Suppressor macrophage (primary cell): Measurements from ENCODE around the gene DCST1.

Source experiments
- DNase-seq, 4 experiments: peaks; one replicate each; pipeline ENCODE4 v3.0.0-alpha.2; 2020 to 2022

Gene DCST1

DNA sequence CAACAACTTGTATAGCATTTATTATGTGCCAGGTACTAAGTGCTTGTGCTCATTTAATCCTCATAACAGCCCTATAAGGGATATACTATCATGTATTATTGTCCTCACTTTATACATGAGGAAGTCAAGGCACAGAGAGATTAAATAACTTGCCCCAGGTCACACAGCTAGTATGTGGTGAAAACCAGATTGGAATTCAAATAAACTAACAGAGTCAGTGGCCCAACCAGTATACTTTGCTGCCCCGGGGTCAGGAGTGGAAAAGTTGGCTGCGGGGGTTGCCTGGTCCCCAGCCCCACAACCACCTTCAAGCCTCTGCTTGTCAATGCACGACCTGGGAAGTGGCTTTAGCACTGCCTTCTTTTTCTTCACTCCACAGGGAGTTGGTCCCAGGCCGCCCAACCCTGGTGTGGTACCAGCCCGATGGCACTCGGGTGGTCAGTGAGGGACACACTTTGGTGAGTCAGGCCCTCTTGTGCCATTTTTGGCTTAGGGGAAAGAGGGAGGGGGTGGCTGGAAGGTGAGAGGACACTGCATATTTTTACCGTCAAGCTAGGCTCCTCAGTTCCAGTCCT lies 20.0 kb downstream of the DCST1 start:
- no peak for DNase-seq

DNA sequence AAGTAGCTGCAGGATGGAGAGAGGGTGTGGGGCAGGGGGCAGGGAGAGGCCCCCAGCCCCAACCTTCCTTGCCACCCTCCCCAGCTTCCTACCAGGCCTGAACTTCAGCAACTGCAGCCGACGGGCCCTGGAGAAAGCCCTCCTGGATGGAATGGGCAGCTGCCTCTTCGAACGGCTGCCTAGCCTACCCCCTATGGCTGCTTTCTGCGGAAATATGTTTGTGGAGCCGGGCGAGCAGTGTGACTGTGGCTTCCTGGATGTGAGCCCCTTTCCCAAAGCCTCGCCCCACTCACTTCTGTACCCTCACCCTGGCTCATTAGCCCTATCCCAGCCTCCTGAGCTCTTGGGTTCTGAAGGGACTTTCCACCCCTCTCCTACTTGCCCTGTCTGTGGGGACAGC lies 23.5 kb downstream of the DCST1 start:
- no peak for DNase-seq

DNA sequence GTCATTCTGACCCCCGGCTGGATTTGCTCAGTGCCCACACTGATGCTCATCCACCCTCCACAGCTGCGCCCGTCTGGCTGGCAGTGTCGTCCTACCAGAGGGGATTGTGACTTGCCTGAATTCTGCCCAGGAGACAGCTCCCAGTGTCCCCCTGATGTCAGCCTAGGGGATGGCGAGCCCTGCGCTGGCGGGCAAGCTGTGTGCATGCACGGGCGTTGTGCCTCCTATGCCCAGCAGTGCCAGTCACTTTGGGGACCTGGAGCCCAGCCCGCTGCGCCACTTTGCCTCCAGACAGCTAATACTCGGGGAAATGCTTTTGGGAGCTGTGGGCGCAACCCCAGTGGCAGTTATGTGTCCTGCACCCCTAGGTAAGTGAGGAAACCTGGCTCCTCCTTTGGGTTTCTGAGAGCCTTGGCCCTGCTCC lies 24.2 kb downstream of the DCST1 start:
- no peak for DNase-seq

DNA sequence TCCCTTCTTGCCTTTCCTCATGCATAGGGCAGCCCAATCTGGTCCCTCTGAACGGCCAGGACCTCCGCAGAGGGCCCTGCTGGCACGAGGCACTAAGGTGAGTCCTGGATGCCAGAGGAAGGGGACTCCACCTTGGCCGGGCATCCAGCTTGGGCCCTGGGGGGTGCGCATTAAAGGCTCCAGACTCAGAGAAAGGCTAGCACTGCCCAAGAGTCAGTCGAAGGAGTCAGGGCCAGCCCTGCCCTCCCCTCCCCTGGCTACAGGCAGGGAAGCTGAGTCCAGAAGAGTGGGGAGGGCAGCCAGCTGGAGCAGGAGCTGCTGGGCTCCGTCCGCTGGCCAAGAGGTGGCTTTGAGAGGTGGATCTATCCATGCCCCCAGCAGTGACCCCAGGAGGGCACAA lies 27.1 kb downstream of the DCST1 start:
- no peak for DNase-seq

DNA sequence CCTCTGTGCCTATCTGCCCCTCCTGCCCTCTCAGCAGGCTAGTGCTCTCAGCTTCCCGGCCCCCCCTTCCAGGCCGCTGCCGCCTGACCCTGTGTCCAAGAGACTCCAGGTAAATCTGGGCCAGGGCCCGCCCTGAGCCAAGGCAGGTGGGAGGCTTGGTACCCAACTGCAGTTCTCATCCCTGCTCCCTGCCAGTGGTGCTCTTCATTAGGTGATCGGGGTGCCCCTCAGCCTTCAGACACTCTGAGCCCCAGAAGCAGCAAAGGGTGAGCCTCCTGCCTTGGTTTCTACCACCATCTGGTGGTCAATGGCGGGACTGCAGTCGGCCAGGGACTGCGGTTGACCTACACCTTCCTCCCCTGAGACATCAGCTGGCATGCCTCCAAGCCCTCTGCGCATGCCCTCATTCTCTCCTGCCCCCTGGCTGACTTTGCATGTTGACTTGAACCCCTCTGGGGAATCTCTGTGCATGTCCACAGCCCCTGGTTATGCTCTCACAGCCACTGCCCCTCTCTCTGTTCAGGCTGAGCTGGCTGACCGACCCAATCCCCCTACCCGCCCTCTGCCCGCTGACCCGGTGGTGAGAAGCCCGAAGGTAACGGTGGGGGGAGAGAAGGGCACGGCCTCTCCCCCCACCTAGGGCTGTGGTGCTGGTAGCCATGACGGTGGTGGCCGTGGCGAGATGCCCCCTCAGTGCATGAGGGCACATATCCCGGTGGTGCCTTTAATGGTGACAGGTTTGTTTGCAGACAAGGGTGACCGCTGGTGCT lies 27.9 kb downstream of the DCST1 start:
- DNase-seq = peak; percentile 82 to 91 (median 87)

DNA sequence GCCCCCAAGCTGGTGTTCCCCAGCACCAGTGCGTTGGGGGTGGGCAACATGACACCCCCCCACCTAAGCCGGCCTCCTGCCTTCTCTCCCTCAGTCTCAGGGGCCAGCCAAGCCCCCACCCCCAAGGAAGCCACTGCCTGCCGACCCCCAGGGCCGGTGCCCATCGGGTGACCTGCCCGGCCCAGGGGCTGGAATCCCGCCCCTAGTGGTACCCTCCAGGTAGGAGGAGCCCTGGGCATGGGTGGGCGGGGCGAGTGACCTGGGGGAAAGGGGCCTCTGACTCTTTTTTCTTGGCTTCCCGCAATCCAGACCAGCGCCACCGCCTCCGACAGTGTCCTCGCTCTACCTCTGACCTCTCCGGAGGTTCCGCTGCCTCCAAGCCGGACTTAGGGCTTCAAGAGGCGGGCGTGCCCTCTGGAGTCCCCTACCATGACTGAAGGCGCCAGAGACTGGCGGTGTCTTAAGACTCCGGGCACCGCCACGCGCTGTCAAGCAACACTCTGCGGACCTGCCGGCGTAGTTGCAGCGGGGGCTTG lies 28.6 kb downstream of the DCST1 start:
- DNase-seq = no peak

DNA sequence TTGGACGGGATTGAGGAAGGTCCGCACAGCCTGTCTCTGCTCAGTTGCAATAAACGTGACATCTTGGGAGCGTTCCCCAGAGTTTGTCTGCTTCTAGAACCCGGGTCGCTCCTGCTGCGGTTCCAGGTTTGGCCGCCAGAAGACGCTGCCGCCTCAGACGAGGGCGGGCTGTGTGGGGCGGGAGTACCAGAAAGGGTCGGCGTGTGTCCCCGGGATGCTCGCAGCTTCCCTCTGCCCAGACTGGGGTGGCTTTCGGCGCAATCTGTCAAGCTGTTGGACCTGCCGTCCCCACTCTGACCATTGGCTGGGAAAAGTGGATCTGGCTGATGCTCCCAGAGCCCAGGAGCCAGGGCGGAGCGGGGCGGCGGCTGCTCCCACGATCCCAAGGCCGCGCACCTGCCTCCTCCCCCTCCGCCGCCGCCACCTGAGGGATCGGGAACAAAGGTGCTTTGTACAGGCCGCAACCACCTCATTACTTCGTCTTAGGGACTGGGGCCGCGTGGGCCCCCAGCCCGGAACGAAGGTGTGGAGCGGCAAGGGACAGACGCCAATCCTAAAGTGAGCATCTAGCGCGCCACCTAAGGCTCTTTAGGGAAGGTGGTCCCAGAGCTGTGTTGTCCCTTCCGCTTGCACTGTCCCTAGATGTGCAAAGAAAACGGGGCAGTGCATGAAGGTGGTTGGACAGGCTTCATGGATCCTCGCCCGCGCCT lies 29.2 kb downstream of the DCST1 start:
- DNase-seq = peak; percentile 60 to 79 (median 70)

DNA sequence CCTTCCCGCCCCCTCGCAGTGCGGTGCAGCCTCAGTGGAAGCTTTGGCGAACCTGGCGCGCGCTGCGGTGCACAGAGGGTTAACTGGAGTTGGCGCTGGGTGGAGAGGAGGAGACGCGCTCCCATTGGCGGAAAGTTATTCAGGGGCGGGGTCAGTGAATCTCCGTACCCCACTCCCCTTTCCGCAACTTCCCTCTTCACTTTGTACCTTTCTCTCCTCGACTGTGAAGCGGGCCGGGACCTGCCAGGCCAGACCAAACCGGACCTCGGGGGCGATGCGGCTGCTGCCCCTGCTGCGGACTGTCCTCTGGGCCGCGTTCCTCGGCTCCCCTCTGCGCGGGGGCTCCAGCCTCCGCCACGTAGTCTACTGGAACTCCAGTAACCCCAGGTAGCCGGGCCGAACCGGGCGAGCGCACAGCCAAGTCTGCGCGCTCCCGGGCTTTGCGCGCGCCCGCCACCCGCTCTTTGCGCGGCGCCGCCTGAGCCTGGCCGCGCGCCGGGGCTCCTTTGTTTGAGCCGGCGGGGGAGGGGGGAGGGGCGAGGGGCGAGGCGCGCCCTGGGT lies 30.0 kb downstream of the DCST1 start, which contains the start of gene EFNA4:
TSS of gene EFNA4 (plus strand) at position 191 of the 561 bp plus-strand sequence. CDS start at position 275, 84 bp downstream.
- peak; percentile 82 to 91 (median 88) for DNase-seq

DNA sequence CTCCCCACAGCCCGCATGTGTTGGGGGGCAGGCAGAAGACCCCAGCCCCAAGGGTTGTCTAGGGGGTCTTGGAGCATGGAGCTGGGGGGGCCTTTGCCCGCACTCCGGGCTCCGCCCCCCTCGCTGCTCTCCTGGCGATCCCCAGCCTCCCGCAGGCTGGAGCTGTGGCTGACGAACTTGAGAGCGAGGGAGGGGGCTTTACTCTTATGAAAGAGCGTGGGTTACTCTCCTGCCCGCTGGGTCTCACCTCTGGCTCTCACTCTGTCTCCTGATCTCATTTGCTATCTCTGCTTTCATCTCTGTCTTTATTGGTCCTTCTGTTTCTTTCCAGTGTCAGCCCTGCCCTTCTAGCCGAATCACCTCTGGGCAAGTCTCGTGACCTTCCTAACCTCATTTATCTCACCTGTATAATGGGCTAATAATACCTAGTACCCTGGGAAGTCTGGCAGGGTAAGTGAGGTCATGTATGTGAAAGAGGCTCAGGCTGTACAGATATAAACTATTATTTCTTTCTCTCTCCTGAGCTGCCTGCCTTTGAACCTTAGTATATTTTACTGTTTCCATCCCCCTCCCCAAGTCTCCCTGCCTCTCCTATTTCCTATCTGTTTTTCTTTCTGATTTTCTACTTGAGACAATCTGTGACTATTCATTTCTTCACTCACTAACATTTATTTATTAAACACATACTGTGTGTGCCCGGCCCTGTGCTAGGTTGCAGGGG lies 30.6 kb downstream of the DCST1 start:
- no peak for DNase-seq

DNA sequence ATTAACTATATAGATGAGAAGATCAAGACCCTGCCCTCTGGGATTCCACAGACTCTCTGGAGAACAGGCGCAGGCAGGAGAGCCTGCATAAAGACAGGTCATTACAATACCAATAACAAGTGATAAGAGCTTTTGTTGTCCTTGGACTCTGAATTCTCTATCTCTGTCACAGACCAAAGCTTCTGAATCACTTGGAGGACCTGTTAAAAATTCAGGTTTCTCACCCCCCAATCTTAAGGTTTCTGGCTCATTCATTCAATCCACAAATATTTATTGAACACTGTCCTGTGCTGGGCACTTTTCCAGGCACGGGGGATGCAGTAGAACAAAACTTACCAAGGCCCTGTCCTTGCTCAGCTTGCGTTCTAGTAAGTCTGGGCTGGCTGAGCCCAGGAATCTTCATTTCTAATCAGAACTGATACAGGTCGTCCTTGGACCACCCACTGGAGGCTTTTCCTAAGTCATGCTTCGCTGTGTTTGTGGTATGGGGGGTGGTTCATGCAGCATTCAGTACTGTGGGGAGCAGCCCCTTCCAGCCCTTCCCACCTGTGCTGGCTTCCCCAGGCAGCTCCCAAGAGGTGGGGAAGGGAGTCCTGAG lies 31.3 kb downstream of the DCST1 start:
- DNase-seq = no peak

DNA sequence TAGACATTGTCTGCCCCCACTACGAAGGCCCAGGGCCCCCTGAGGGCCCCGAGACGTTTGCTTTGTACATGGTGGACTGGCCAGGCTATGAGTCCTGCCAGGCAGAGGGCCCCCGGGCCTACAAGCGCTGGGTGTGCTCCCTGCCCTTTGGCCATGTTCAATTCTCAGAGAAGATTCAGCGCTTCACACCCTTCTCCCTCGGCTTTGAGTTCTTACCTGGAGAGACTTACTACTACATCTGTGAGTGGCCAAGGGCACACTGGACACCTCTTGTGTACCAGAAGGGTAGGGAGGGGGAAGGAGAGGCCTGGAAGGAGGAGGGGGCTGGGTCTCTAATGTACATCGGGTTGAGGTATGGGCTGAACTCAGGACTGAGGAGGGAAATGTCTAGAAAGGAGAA lies 33.2 kb downstream of the DCST1 start:
- DNase-seq = no peak

DNA sequence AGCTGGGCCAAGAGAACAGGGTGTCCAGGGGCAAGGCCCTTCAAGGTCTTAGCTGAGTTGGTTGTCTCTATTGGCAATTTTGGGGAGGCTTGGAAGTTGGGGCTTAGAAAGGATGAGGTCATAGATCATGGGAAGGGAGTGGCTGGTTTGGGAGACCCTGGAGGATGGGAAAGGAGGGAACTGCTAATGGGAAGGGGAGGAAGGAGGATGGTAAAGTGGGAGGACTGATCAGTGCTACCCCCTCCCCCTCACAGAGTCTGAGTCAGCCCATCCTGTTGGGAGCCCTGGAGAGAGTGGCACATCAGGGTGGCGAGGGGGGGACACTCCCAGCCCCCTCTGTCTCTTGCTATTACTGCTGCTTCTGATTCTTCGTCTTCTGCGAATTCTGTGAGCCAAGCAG lies 35.0 kb downstream of the DCST1 start:
- no peak for DNase-seq

DNA sequence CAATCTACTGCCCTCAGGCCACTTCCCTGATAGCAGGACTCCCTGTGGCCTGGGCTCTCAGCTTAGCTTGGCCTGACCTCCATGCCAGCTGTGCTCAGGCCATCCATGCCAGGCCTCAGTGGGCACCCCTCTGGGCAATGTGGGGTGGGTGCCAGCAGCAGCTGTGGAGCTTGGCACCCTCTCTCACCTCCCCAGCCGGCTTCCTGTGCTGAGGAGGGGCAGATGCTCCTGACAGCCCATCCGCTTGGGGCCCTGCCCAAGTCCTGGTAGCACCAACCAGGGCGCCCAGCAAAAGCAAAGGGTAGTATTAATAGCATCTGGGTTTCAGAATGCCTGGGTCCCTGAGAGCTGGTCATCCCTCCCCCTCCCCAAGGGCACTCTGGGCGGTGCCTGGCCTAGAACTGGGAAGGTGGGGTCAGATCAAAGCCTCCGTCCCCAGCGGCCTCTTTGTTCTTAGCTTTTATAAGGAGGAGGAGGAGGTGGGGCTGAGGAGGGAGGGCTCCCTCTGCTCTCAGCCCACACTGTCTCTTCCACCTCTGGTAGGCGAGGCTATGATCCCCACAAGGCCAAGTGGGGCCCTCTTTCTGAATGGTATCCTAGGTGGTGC lies 36.0 kb downstream of the DCST1 start:
- DNase-seq = no peak

DNA sequence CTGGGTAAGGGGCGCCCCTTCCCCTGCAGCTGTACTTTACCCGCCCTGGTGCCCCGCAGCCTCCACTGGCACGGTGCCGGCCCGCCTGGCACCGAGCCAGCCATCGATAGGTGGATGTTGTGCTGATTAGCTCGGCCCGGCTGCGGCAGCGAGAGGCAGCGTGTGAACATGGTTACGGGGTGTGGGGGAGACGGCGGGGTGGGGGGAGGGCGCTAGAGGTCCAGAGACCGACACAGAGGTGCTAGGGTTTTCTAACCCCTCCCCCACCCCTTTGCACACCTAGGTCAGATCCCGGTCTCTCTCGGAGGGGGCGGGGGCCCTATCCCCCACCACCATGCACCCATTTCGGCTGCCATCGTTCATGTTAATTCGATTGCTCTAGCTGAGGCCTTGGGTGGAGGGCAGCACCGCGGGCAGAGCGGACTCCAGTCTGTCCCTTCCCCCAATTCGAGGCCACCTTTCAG lies 36.6 kb downstream of the DCST1 start:
- no peak for DNase-seq

DNA sequence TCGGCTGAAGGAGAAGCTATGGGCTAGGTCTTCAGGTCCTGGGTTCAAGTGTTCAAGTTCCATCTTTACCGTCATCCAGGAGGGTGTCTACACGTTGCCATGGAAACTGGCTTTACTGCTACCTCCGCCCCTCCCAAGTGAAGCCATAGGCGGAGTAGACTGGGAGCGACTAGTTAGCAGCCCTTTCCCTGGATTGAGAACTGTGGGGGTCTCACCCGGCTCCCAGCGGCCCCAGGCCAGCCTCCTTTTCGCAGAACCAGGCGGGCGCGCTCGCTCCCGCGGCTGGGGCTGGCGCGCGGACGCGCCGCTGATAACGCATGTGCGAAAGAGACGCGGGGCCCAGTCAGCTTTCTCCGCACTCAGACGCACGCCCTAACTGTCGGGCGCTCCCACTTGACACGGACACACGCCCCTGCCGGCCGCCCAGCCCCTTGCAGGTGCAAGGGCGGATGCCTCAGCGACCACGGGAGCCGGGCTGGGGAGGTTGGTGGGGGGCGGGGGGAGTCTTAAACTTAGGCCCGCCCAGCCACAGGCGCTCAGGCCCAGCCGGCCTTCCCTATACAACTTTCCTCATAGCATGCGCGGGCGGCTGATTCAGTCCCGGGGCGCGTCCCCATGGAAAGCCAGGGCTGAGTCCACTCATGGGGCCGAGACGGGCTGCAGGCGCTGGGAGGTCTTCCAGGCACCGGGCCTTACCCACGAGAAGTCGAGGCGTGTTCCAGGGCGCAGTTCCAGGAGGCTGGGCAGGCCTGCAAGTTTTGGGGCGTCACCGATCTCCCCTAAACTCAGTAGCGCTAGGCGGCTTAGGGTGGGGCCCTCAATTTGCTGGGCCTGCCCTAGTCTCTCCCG lies 37.3 kb downstream of the DCST1 start:
- DNase-seq = peak; percentile 78 to 90 (median 86)

DNA sequence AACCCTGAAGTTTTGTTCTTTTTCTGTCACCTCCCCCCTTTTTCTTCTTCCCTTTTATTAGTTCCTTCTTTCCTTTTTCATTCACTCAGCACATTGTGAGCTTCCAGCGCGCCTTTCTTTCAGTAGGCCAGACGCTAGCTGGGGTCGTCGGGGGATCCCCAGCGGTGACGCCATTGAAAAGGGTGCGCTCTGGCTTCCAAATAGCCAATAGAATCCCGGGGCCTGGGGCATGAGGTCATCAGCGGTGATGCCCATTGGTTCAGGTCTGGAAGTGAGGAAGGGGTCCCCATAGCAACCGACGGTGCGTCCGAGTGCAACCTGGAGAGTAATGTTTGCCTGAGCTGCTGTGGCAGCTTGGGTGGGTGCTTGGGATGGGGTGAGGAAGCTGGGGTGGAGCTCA lies 38.1 kb downstream of the DCST1 start:
- DNase-seq = peak; percentile 28 to 67 (median 62)

DNA sequence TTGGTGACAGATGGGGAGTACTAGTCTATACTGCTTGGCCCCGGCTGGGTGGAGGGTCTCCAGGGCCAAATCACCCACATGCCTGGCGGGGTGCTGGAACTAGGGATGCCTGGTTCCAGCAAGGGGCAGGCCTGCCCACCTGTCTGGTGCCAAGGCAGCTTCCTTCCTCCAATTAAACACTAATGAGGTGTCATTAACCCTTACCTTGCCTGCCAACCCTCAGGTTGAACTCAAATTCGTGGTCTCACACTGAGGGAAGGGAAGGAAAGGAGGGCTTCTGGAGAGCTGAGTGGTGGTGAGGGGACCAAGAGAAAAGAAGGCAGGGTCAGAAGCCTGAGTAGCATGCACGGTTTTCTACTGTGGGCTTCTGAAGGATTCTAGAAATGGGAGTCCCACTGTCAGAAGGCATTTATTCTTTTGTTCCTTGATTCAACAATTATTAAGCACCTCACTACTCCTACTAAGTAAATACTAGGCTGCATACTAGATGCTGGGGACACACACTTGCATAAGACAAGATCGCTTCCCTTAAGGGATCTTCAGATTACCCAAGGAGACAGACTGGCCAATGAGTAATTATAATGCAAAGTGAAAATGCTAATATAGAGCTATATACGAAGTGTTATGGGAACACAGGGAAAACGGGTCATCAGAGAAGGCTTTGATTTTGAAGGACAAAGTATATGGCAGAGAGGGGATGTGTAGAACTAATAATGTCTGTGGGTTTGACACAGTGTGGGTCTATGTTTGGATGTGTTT lies 39.1 kb downstream of the DCST1 start:
- peak in 1 of 4 experiments; percentile 41 for DNase-seq

DNA sequence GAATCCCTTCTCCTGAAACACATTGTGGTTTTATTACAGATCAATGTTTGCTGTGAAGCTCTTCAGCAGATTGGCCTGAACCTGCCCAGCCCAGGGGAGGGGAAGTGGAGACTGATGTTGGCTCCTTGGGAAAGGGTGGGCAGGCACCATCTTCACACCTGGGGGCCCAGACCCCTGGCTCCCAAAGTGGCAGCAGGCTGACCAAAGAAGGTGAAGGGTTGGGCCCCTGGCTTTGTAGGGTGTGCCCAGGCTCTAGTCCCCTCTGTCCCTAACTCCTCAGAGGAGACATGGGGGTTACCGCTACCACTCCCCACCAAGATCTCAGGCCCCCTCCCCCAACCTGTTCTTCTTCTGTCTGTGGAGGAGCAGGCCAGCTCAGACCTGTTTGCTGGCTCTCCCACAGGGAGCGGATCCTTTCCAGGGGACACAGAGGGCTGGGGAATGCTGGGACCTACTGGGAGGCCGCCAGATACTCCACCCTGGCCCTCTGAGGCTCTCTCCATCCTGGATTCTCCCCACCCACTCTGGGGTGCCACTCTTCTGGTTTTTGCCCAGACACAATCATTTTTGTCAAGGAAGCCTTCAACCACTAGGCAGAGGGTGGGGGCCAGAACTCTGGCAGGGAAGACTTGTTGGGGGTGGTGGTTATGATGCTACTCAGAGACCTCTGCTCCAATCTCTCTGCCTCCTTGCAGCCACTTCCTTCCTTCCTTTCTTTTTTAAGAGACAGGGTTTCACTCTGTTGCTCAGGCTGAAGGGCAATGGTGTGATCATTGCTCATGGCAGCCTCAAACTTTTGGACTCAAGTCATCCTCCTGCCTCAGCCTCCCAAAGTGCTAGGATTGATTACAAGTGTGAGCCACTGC lies 40.0 kb downstream of the DCST1 start:
- DNase-seq = no peak

DNA sequence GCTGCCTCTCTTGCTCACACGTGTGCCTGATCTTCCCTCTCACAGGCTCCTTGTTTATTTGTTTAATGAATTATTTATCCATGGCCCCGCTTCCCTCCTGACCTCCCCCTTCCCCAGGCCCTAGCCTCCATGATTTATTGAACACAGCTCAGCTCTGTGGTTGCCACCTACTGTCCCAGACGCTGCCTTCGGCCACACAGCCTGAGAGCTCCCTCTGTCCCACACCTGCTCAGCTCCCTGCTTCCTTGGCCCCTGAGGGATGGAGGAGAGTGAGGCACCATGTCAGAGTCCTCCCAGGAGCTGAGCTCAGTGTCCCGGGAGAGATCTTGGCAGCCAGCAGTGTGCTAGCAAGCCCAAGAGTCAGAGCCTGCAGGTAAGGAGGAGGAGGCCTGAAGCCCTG lies 41.9 kb downstream of the DCST1 start:
- DNase-seq = no peak
